Measurements from ENCODE around the gene TBCCD1. TPM values are rescaled to one million over a fixed set of nuclear protein-coding genes. Genes with fewer than 3 reads are reported as not detected.

TBCCD1 gene
- total and polyA plus RNA-seq, 2 of the 8 experiments (the other 6 are each of a cell fraction or from before 2014, with no cell fraction given), result 11.3 to 13.9 TPM

- Histone ChIP-seq H3K23ac (ENCODE audit: insufficient read length) (no peak overlapping the region), H3K56ac (replicated peaks; ENCODE audit: insufficient read length, low read depth, low read length) (no peak overlapping the region), H3K4ac (replicated peaks; ENCODE audit: insufficient read length, low read depth, low read length) (no peak overlapping the region), H3K27me3 (replicated peaks in 1 of 4; ENCODE audit: control insufficient read depth in 3 of 4, extremely low read depth in 1 of 4, insufficient read depth in 3 of 4, low read length in 3 of 4) (no peaks in the 10 kb centered on the region; a peak in 1 of 7 replicates), H4K5ac (ENCODE audit: insufficient read length, low read depth, low read length) (no peak overlapping the region), H2BK20ac (ENCODE audit: low read length) (no peak overlapping the region), H3K79me2 (ENCODE audit: control insufficient read depth in 1 of 2, insufficient read depth in 2 of 2, low read length in 2 of 2) (no peaks in the 10 kb centered on the region), H4K20me1 (replicated peaks in 1 of 2; ENCODE audit: control insufficient read depth in 1 of 2, insufficient read depth in 2 of 2, low read length in 2 of 2) (no peaks in the 10 kb centered on the region), H3K4me1 (replicated peaks in 1 of 4; ENCODE audit: control insufficient read depth in 3 of 4, insufficient read depth in 4 of 4, low read length in 3 of 4) (no peaks in the 10 kb centered on the region), H2AK5ac (ENCODE audit: low read depth, low read length) (no peak overlapping the region), H3K23me2 (ENCODE audit: low read depth, low read length) (no peaks in the 10 kb centered on the region), H2BK120ac (replicated peaks; ENCODE audit: low read depth, low read length) (no peak overlapping the region), H3K9ac (replicated peaks in 1 of 4; ENCODE audit: extremely low read depth in 1 of 4, low read depth in 3 of 4, low read length in 3 of 4) (no peak overlapping the region), H2AFZ (ENCODE audit: low read length) (no peak overlapping the region; the same call in 1 of the 2 replicates), H4K8ac (ENCODE audit: extremely low read depth, insufficient read depth, low read length) (no peak overlapping the region), H3K18ac (ENCODE audit: extremely low read depth, low read length) (no peak overlapping the region), H2BK5ac (ENCODE audit: low read depth, low read length) (no peak overlapping the region), H4K91ac (replicated peaks; ENCODE audit: insufficient read length, low read length) (no peak overlapping the region), H3K14ac (ENCODE audit: insufficient read length) (no peak overlapping the region), H3K9me3 (ENCODE audit: insufficient read depth in 2 of 2, low read depth in 1 of 2, low read length in 1 of 2) (no peaks in the 10 kb centered on the region), H2BK12ac (ENCODE audit: low read depth, low read length) (no peak overlapping the region), H3K79me1 (ENCODE audit: low read depth, low read length) (no peaks in the 10 kb centered on the region), H3K4me2 (ENCODE audit: insufficient read depth in 1 of 2, low read depth in 2 of 2, low read length in 2 of 2) (no peak overlapping the region), H3K27ac (ENCODE audit: low read depth, low read length) (no peak overlapping the region), H2BK15ac (ENCODE audit: low read length) (no peak overlapping the region), H3K36me3 (ENCODE audit: control insufficient read depth in 2 of 4, insufficient read depth in 4 of 4, low read length in 3 of 4) (no peaks in the 10 kb centered on the region), H3K4me3 (ENCODE audit: extremely low read depth in 1 of 4, insufficient read depth in 2 of 4, low read depth in 3 of 4, low read length in 4 of 4) (no peak overlapping the region)
- CTCF ChIA-PET (ENCODE audit: partially characterized antibody), result interaction anchor here (0.7 to 23.7 kb wide), 2 partner anchors 14 to 153 kb away, joined by 3 to 333 read pairs; partner anchors contain the start of gene AHSG
- DNase-seq (ENCODE audit: low read depth in 1 of 2, low spot score in 2 of 2) (no peak), FAIRE-seq (no peak)
- POLR2A ChIA-PET (ENCODE audit: partially characterized antibody), result interaction anchor here (5.4 kb wide), 1 partner anchor 184 kb away, joined by 34 read pairs; the partner anchor contains the start of gene EIF4A2
- WGBS, 2 experiments (ENCODE audit: extremely low coverage in 1 of 2, insufficient coverage in 1 of 2, insufficient read length in 1 of 2, insufficient replicate concordance in 2 of 2, low coverage in 1 of 2, low lambda C conversion rate in 2 of 2, missing lambda C conversion rate in 1 of 2), result 62% methylated on average over 2 of the region's 2 CpGs; no CpG with 5 or more reads in 1 of the 2 experiments
- TF ChIP-seq CEBPB (IDR thresholded peaks at IDR 0.05; ENCODE audit: low read depth, low read length), result no peak
- no peak for TF ChIP-seq RFX5 (IDR thresholded peaks at IDR 0.05; ENCODE audit: borderline replicate concordance, low read depth, low read length)
- TF ChIP-seq SP4 (IDR thresholded peaks at IDR 0.05; ENCODE audit: low read length), result no peak
These were observed 32.6 kb upstream of the TBCCD1 start for GRCh38 chr3:186599785-186600166.
